ENCODE measurements around the gene KLHL40. TPM values are rescaled to one million over a fixed set of nuclear protein-coding genes. Genes with fewer than 3 reads are reported as not detected.

KLHL40 gene
- total and polyA plus RNA-seq, 9 of the 15 experiments (the other 6 are each of a cell fraction or from before 2014, with no cell fraction given): not detected

DNA sequence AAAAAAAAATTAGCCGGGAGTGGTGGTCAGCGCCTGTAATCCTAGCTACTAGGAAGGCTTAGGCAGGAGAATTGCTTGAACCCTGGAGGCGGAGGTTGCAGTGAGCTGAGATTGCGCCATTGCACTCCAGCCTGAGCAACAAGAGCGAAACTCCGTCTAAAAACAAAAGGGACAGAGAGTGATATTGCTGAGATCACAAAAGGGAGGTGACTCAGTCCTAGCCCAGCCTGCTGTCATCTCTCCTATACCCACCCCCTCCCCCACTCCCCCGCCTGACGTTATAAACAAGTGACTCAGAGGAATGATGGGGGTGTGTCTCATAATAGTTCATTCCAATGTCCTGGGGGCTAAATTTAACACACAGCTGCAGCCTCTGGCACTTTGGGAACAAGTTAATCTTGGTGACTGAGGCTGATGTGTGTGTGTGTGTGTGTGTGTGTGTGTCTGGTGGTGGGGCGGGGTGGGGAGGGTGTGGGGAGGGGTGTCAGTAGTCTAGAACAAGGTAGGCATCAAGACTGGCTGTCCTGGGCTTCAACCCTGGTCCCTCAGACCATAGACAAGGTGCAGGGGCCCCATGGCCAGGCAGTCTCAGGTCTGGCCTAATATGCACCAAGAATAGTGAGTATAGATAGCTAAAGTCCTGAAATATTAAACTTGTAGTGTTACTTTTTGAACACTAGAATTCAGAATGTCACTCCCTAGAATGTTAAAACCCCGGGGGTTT lies 1.3 kb upstream of the KLHL40 start (continued):
- no peak for TF ChIP-seq E2F8 (IDR thresholded peaks at IDR 0.05; ENCODE audit: low read depth, partially characterized antibody)
- no peak for TF ChIP-seq ZFP30 (CRISPR knock-in tag; IDR thresholded peaks at IDR 0.05; ENCODE audit: borderline replicate concordance)
- peak; percentile 45; the same call in 1 of the 2 replicates for TF ChIP-seq MAFK (IDR thresholded peaks at IDR 0.05; ENCODE audit: low read length)
- no peak for TF ChIP-seq ZKSCAN8 (CRISPR knock-in tag; IDR thresholded peaks at IDR 0.05)
- no peak for TF ChIP-seq ZNF431 (CRISPR knock-in tag; IDR thresholded peaks at IDR 0.05)
- TF ChIP-seq NELFE (IDR thresholded peaks at IDR 0.05; ENCODE audit: insufficient read depth, insufficient read length): no peak
- TF ChIP-seq HES1 (IDR thresholded peaks at IDR 0.05; ENCODE audit: low read depth): no peak
- no peak for TF ChIP-seq BRD9 (IDR thresholded peaks at IDR 0.05; ENCODE audit: low read depth, partially characterized antibody)
- TF ChIP-seq KAT7 (CRISPR knock-in tag; IDR thresholded peaks at IDR 0.05; ENCODE audit: borderline replicate concordance): no peak
- peak; percentile 31 for TF ChIP-seq PKNOX1 (IDR thresholded peaks at IDR 0.05)
- TF ChIP-seq ZFP1 (CRISPR knock-in tag; IDR thresholded peaks at IDR 0.05): no peak
- TF ChIP-seq FOSL1 (tag; conservative IDR thresholded peaks at IDR 0.05): peak; percentile 97
- TF ChIP-seq NCOA1 (IDR thresholded peaks at IDR 0.05; ENCODE audit: low read depth): peak; percentile 36; the same call in 1 of the 2 replicates
- TF ChIP-seq CLOCK (CRISPR knock-in tag; IDR thresholded peaks at IDR 0.05; ENCODE audit: borderline replicate concordance): no peak
- TF ChIP-seq ARHGAP35 (IDR thresholded peaks at IDR 0.05; ENCODE audit: partially characterized antibody): no peak
- TF ChIP-seq ZNF444 (CRISPR knock-in tag; IDR thresholded peaks at IDR 0.05): 0 out of 2 replicates have a peak, but pooled peaks have one; percentile 36
- TF ChIP-seq, protein P1, sequence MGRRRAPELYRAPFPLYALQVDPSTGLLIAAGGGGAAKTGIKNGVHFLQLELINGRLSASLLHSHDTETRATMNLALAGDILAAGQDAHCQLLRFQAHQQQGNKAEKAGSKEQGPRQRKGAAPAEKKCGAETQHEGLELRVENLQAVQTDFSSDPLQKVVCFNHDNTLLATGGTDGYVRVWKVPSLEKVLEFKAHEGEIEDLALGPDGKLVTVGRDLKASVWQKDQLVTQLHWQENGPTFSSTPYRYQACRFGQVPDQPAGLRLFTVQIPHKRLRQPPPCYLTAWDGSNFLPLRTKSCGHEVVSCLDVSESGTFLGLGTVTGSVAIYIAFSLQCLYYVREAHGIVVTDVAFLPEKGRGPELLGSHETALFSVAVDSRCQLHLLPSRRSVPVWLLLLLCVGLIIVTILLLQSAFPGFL (CRISPR knock-in tag; IDR thresholded peaks at IDR 0.05): no peak
- TF ChIP-seq SIX5 (IDR thresholded peaks at IDR 0.05; ENCODE audit: borderline replicate concordance in 1 of 2, insufficient read depth in 1 of 2, low read depth in 1 of 2, low read length in 2 of 2): no peak
